HEK293 (cell line): ENCODE data around the gene ABCB9.

Experiments
- CTCF ChIA-PET: fragments of 350-600 bp; formaldehyde crosslinking; extraction: SDS; loops from one replicate; lab custom pipeline; 2021; ENCODE audit warnings: antibody characterized with exemption; lab: Yijun Ruan, JAX
- POLR2A ChIA-PET: fragments of 300-600 bp; formaldehyde crosslinking; extraction: SDS; loops from one replicate; lab custom pipeline; 2020; ENCODE audit warnings: antibody characterized with exemption, inconsistent platforms; lab: Yijun Ruan, JAX
- H3K27ac ChIP-seq: fragments of 200-500 bp; sonication (Bioruptor generic); 2 replicates; pipeline ENCODE4 v1.5.1; 2014; ENCODE audit warnings: low read depth, low read length, control low read depth, inconsistent platforms; ENCODE audit errors: extremely low read depth
- H3K36me3 ChIP-seq, 2 experiments: fragments of 200-500 bp in 1 of 2; sonication (Bioruptor generic) in 1 of 2; 1 replicate in 1 of 2; 2 replicates in 1 of 2; pipeline ENCODE4 v1.5.1; 2014 to 2017; ENCODE audit warnings: inconsistent platforms in 2 of 2, low read length in 2 of 2; ENCODE audit not compliant: control insufficient read depth in 2 of 2, insufficient read depth in 1 of 2
- H3K4me1 ChIP-seq: fragments of 200-500 bp; sonication (Bioruptor generic); 2 replicates; pipeline ENCODE4 v1.5.1; 2014; ENCODE audit warnings: mild to moderate bottlenecking, low read length, inconsistent platforms; ENCODE audit not compliant: control insufficient read depth, insufficient read depth
- H3K4me3 ChIP-seq: 2 replicates; pipeline ENCODE4 v1.5.1; 2011; ENCODE audit warnings: low read depth, mild to moderate bottlenecking, control low read depth, low read length, moderate library complexity
- H3K9me3 ChIP-seq: fragments of 200-500 bp; sonication (Bioruptor generic); 2 replicates; pipeline ENCODE4 v1.5.1; 2014; ENCODE audit warnings: low read depth, low read length, inconsistent platforms; ENCODE audit not compliant: control insufficient read depth, insufficient read depth
- ZFP41 ChIP-seq: fragments of 450-650 bp; formaldehyde crosslinking; IDR thresholded peaks from 2 replicates; pipeline ENCODE4 v1.5.1; 2016; ENCODE audit warnings: missing biosample characterization, missing genetic modification characterization, borderline replicate concordance
- ZNF24 ChIP-seq: fragments of 450-650 bp; formaldehyde crosslinking; IDR thresholded peaks from 2 replicates; pipeline ENCODE4 v1.5.1; 2016; ENCODE audit warnings: missing biosample characterization, missing genetic modification characterization
- ZNF280D ChIP-seq: fragments of 450-650 bp; formaldehyde crosslinking; IDR thresholded peaks from 2 replicates; pipeline ENCODE4 v1.5.1; 2016; ENCODE audit warnings: missing biosample characterization, missing genetic modification characterization
- ZNF324 ChIP-seq: fragments of 450-650 bp; formaldehyde crosslinking; IDR thresholded peaks from 2 replicates; pipeline ENCODE4 v1.5.1; 2016; ENCODE audit warnings: missing biosample characterization, missing genetic modification characterization
- ZNF394 ChIP-seq: fragments of 450-650 bp; formaldehyde crosslinking; IDR thresholded peaks from 2 replicates; pipeline ENCODE4 v1.5.1; 2016; ENCODE audit warnings: missing biosample characterization, missing genetic modification characterization, mild to moderate bottlenecking, moderate library complexity, borderline replicate concordance
- ZNF510 ChIP-seq: fragments of 450-650 bp; formaldehyde crosslinking; IDR thresholded peaks from 2 replicates; pipeline ENCODE4 v1.5.1; 2018; ENCODE audit warnings: mild to moderate bottlenecking, missing genetic modification characterization, missing biosample characterization; ENCODE audit not compliant: insufficient replicate concordance
- ZNF513 ChIP-seq: fragments of 450-650 bp; IDR thresholded peaks from 2 replicates; pipeline ENCODE4 v1.5.1; 2018; ENCODE audit warnings: missing biosample characterization, missing genetic modification characterization
- ZNF521 ChIP-seq: fragments of 450-650 bp; formaldehyde crosslinking; IDR thresholded peaks from 2 replicates; pipeline ENCODE4 v1.5.1; 2017; ENCODE audit warnings: missing biosample characterization, mild to moderate bottlenecking, missing genetic modification characterization
- ZNF624 ChIP-seq: fragments of 450-650 bp; formaldehyde crosslinking; IDR thresholded peaks from 2 replicates; pipeline ENCODE4 v1.5.1; 2017; ENCODE audit warnings: missing biosample characterization, missing genetic modification characterization
- ZNF747 ChIP-seq: fragments of 450-650 bp; formaldehyde crosslinking; IDR thresholded peaks from 2 replicates; pipeline ENCODE4 v1.5.1; 2016; ENCODE audit warnings: missing biosample characterization, missing genetic modification characterization
- TF ChIP-seq, protein P1 (sequence below): fragments of 450-650 bp; formaldehyde crosslinking; IDR thresholded peaks from 2 replicates; pipeline ENCODE4 v1.5.1; 2016; ENCODE audit warnings: missing biosample characterization, missing genetic modification characterization
- TF ChIP-seq, protein P2 (sequence below): fragments of 450-650 bp; formaldehyde crosslinking; IDR thresholded peaks from 2 replicates; pipeline ENCODE4 v1.5.1; 2016; ENCODE audit warnings: missing biosample characterization, missing genetic modification characterization
- TF ChIP-seq, protein P3 (sequence below): fragments of 450-650 bp; formaldehyde crosslinking; IDR thresholded peaks from 2 replicates; pipeline ENCODE4 v1.5.1; 2016; ENCODE audit warnings: missing biosample characterization, missing genetic modification characterization
- TF ChIP-seq, protein P4 (sequence below): fragments of 450-650 bp; formaldehyde crosslinking; IDR thresholded peaks from 2 replicates; pipeline ENCODE4 v1.5.1; 2016; ENCODE audit warnings: missing biosample characterization, missing genetic modification characterization

The ABCB9 gene

DNA sequence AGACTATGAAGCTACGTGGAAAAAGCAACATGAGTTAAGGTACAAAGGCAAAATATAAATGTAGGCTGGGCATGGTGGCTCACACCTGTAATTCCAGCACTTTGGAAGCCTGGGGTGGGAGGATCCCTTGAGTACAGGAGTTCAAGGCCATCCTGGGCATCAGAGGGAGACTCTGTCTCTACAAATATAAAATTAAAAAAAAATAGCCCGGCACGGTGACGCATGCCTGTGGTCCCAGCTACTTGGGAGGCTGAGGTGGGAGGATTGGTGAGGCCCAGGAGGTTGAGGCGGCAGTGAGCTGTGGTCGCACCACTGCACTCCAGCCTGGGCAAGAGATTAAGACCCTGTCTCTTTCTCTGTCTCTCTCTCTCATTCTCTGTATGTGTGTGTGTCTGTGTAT is 66.4 kb downstream of the ABCB9 start:
- no peaks in the 10 kb centered on the region for H3K36me3 ChIP-seq
- H3K4me1 ChIP-seq: 0 out of 2 replicates have a peak, but pooled peaks cover under 1% of the 10 kb centered on the region
- CTCF ChIA-PET: interaction anchor here (0.6 kb wide), 1 partner anchor 341 kb away, joined by 3 read pairs; no protein-coding TSS in a partner anchor
- H3K27ac ChIP-seq: no peak overlapping the region
- TF ChIP-seq ZNF510 (tag by site-specific recombination): no peak
- no peak for TF ChIP-seq ZNF513 (tag by site-specific recombination)
- no peak for TF ChIP-seq ZNF280D
- no peak for TF ChIP-seq ZNF394 (tag by site-specific recombination)
- no peak for TF ChIP-seq ZFP41 (tag by site-specific recombination)
- no peak for TF ChIP-seq ZNF624 (tag by site-specific recombination)
- TF ChIP-seq, protein P1, sequence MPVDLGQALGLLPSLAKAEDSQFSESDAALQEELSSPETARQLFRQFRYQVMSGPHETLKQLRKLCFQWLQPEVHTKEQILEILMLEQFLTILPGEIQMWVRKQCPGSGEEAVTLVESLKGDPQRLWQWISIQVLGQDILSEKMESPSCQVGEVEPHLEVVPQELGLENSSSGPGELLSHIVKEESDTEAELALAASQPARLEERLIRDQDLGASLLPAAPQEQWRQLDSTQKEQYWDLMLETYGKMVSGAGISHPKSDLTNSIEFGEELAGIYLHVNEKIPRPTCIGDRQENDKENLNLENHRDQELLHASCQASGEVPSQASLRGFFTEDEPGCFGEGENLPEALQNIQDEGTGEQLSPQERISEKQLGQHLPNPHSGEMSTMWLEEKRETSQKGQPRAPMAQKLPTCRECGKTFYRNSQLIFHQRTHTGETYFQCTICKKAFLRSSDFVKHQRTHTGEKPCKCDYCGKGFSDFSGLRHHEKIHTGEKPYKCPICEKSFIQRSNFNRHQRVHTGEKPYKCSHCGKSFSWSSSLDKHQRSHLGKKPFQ: no peak
- no peak for TF ChIP-seq ZNF521 (tag by site-specific recombination)
- TF ChIP-seq, protein P2, sequence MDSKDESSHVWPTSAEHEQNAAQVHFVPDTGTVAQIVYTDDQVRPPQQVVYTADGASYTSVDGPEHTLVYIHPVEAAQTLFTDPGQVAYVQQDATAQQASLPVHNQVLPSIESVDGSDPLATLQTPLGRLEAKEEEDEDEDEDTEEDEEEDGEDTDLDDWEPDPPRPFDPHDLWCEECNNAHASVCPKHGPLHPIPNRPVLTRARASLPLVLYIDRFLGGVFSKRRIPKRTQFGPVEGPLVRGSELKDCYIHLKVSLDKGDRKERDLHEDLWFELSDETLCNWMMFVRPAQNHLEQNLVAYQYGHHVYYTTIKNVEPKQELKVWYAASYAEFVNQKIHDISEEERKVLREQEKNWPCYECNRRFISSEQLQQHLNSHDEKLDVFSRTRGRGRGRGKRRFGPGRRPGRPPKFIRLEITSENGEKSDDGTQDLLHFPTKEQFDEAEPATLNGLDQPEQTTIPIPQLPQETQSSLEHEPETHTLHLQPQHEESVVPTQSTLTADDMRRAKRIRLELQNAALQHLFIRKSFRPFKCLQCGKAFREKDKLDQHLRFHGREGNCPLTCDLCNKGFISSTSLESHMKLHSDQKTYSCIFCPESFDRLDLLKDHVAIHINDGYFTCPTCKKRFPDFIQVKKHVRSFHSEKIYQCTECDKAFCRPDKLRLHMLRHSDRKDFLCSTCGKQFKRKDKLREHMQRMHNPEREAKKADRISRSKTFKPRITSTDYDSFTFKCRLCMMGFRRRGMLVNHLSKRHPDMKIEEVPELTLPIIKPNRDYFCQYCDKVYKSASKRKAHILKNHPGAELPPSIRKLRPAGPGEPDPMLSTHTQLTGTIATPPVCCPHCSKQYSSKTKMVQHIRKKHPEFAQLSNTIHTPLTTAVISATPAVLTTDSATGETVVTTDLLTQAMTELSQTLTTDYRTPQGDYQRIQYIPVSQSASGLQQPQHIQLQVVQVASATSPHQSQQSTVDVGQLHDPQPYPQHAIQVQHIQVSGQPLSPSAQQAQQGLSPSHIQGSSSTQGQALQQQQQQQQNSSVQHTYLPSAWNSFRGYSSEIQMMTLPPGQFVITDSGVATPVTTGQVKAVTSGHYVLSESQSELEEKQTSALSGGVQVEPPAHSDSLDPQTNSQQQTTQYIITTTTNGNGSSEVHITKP (tag by site-specific recombination): no peak
- no peak for TF ChIP-seq ZNF747 (tag by site-specific recombination)
- TF ChIP-seq, protein P3, sequence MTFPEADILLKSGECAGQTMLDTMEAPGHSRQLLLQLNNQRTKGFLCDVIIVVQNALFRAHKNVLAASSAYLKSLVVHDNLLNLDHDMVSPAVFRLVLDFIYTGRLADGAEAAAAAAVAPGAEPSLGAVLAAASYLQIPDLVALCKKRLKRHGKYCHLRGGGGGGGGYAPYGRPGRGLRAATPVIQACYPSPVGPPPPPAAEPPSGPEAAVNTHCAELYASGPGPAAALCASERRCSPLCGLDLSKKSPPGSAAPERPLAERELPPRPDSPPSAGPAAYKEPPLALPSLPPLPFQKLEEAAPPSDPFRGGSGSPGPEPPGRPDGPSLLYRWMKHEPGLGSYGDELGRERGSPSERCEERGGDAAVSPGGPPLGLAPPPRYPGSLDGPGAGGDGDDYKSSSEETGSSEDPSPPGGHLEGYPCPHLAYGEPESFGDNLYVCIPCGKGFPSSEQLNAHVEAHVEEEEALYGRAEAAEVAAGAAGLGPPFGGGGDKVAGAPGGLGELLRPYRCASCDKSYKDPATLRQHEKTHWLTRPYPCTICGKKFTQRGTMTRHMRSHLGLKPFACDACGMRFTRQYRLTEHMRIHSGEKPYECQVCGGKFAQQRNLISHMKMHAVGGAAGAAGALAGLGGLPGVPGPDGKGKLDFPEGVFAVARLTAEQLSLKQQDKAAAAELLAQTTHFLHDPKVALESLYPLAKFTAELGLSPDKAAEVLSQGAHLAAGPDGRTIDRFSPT (tag by site-specific recombination): no peak
- TF ChIP-seq ZNF24: no peak
- TF ChIP-seq, protein P4, sequence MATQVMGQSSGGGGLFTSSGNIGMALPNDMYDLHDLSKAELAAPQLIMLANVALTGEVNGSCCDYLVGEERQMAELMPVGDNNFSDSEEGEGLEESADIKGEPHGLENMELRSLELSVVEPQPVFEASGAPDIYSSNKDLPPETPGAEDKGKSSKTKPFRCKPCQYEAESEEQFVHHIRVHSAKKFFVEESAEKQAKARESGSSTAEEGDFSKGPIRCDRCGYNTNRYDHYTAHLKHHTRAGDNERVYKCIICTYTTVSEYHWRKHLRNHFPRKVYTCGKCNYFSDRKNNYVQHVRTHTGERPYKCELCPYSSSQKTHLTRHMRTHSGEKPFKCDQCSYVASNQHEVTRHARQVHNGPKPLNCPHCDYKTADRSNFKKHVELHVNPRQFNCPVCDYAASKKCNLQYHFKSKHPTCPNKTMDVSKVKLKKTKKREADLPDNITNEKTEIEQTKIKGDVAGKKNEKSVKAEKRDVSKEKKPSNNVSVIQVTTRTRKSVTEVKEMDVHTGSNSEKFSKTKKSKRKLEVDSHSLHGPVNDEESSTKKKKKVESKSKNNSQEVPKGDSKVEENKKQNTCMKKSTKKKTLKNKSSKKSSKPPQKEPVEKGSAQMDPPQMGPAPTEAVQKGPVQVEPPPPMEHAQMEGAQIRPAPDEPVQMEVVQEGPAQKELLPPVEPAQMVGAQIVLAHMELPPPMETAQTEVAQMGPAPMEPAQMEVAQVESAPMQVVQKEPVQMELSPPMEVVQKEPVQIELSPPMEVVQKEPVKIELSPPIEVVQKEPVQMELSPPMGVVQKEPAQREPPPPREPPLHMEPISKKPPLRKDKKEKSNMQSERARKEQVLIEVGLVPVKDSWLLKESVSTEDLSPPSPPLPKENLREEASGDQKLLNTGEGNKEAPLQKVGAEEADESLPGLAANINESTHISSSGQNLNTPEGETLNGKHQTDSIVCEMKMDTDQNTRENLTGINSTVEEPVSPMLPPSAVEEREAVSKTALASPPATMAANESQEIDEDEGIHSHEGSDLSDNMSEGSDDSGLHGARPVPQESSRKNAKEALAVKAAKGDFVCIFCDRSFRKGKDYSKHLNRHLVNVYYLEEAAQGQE (tag by site-specific recombination): no peak
- no peak for TF ChIP-seq ZNF324 (tag by site-specific recombination)
- H3K4me3 ChIP-seq: no peak overlapping the region
- no peaks in the 10 kb centered on the region for H3K9me3 ChIP-seq
- POLR2A ChIA-PET: no interaction called here
